Stimulated activated CD8-positive, alpha-beta memory T cell treated with anti-CD3 and anti-CD28 coated beads, Interleukin-2, amount 100 ng/mL, for 1 hour (primary cell): ENCODE data around the gene HDAC8.
"Not testable (repeated sequence)": the region's sequence is repeated elsewhere in the genome, so short reads cannot be mapped to it uniquely, and the experiment has no call there.

Experiments used
- DNase-seq, 2 donors: peaks; one replicate each; pipeline ENCODE4 v3.0.0-alpha.2; 2020; ENCODE audit warnings: low read depth in 2 of 2

The HDAC8 gene

DNA sequence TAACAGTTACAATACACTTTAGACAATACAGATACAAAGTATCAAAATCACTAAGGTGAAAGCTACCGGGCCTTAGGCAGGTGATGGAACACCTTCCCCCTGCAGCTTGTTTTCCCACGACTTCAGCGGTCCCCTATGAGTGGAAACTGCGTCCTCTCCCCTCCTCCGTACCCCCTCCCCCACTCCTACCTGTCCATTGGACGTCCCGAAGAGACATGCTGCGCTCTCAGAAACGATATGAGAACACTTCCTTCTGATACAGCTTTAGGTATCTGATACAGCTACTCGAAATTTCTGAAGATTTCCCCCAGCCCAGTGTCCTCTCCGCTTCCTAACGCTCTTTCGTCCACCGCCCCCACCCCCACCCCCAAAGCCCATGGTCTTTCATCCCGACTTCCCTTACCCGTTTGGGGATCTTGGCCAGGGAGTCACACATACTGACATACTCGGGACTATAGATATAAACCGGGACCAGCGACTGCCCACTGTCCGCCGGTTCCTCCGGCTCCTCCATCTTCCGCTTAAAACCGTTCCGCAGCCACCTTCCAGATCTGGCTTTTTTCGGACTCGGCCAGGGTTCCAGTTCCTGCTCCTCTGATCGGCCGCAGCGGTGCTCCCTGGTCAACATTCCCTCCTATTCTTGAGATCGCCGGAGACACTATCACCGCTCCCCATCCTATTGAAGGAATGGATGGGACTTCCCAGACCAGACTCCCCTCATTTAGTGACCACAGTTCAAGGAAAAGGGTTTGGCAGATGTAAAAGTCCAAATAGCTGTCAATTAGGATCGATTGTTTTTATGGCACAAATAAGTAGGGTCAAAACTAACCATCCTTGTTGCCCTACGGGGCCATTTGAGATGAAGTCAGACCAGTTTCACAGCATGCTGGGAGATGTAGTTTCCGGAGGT lies at the start of gene HDAC8:
HDAC8 (minus strand) TSS at position 596 of the 910 bp plus-strand sequence; CDS start at position 514, 82 bp downstream.
- DNase-seq: no peak

DNA sequence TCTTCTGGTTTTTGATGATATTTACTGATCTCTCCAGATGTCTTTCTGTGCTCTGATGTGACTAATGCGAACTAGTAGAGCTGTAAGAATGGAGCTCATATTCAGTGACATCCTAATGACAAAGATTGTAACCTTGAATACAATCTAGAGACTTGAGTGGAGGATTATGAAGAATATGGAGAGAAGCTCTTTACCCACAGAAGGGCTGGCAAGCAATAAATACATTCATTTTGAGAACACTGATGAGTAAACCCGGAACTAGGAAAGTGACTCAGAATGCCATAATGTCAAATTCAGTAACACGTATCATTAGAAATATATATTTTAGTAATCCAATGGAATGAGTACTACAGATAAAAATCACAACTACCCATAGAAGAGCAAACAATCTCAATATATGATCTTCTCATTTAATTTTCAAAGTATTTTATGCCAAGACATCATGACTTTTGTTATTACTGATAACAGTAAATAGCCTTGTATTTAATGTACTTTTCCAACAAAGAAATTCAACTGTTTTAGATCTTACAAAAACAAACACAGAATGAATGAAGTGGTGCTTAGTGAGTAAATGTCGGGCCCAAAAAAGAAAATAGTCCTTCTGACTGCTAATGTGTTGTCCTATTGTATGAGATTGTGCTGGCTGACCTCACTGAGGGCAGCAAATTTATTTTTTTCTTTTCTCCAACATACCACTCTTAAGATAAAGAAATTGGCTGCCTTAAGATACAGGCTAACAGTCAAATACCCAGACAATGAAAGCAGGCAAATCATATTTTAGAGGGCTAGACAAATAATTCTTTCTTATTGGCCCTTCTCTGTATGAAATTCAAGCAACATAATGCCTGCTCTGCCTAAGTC lies 49.2 kb upstream of the HDAC8 start:
- no peak for DNase-seq

DNA sequence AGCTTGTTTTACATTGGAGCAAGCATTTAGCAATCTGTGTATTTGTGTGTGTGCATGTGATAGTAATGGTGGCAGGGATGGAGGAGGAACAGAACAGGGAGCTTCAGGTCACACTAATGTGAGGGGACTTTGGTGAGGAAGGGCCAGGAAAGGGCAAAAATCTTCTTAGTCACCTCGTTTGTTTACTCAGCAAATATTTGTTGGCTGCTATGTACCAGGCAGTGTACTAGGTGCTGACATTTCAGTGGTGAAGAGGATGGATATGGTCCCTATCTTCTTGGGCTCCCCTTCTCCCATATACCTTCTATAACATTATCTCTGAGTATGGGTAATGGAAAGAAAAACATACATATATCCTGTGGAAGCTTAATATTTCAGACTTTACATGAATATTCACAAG lies 48.5 kb upstream of the HDAC8 start:
- DNase-seq: no peak

DNA sequence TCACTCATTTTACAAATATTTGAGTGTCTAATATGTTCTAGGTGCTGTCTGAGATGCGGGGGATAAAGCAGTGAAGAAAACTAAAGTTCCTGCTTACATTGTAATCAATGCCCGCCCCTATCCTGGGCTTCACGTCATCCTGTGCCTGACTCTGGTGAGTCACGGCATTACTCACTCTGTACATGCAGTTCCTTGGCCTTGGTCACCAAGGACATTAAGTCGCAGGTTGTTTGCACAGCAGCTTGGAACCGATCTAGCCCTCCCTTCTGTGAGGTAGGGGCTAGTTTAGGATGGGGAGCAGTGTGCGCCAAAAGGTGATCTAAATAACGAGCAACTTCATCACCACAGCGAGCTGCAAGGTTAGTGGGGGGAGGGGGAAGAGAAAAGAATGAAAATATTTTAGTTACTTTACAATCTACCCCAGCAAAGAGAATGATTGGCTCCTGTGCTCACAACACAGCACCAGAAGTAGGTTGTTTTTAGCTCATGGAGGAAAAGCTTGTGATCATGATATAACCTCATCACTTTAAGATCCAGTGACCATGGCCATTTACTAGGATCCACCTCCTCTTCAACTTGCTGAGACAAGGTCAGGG lies 48.0 kb upstream of the HDAC8 start:
- DNase-seq: no peak

DNA sequence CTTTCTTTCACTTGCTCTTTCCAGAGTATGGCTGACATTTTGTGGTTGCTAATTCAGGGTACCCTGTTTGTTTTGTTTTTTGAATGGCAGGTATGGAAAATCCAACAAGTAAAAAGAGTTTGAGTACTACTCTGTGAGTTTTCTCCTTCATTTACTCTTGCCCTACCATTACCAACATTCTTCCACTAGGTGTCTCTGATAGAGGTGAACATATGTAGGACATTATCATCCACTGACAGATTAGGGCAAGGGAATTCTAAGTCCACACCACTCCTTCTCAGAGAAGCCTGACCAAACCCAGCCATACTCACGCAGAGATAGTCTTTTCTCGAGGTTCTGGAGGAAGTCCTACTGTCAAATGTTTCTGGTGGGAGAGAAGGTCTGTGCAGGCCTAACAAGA lies 36.7 kb upstream of the HDAC8 start:
- DNase-seq: no peak

DNA sequence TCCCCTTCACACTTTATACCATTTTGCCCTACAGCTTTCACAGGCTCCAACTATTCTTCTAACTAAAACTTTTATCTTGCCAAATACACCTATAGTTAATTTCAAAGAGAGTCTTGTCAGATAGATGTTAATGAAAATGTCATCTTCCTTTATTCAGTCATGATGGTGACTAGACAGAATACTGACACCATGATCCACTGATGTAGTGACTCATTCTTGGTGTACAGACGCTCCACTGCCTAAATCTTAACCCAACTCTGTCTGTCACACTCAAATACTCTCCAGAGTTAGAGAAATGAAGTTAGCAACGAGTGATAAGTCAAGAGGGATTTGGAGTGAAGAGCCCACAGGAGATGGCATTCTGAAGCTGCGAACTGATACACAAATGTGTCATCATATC lies 32.1 kb upstream of the HDAC8 start:
- no peak for DNase-seq

DNA sequence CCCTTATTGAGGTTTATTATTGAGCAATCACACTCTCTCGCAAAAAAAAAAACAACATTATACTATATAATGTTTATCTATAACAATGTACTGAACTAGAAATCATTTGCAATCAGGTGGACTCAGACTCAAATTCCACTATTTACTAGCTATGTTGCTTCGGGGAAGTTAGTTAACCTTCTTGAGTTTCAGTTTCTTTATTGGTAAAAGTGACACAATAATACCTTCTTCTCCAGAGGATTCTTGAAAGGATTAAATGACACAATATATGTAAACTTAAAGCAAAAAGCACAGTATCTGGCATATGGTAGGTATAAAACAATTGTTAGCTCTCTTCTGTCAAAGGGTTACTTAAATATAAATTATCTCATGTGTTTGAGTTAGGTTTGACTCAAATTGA lies 31.5 kb upstream of the HDAC8 start:
- no peak for DNase-seq

DNA sequence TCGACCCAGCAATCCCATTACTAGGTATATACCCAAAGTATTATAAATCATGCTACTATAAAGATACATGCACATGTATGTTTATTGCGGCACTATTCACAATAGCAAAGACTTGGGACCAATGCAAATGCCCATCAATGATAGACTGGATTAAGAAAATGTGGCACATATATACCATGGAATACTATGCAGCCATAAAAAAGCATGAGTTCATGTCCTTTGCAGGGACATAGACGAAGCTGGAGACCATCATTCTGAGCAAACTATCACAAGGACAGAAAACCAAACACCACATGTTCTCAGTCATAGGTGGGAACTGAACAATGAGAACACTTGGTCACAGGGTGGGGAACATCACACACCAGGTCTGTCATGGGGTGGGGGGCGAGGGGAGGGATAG lies 18.4 kb upstream of the HDAC8 start:
- not testable (repeated sequence) for DNase-seq

DNA sequence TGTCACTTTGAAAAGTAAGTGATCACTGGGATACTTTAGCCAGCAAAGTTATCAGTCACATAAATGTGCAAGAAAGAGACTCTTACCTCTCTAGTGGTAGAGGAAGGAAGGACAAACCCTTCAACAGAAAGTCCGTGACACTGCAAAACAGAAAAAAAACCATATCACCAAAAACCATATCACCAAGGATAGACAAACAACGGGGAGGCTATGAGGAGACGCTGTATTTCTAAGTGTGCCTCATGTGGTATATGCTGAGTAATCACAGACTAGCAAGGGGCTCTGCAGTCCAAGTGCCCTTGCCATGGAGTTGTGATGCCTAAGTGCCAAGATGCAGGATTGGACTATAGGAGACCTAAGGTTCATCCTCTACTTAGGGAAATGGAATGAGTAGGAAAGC lies 11.5 kb upstream of the HDAC8 start:
- DNase-seq: no peak

DNA sequence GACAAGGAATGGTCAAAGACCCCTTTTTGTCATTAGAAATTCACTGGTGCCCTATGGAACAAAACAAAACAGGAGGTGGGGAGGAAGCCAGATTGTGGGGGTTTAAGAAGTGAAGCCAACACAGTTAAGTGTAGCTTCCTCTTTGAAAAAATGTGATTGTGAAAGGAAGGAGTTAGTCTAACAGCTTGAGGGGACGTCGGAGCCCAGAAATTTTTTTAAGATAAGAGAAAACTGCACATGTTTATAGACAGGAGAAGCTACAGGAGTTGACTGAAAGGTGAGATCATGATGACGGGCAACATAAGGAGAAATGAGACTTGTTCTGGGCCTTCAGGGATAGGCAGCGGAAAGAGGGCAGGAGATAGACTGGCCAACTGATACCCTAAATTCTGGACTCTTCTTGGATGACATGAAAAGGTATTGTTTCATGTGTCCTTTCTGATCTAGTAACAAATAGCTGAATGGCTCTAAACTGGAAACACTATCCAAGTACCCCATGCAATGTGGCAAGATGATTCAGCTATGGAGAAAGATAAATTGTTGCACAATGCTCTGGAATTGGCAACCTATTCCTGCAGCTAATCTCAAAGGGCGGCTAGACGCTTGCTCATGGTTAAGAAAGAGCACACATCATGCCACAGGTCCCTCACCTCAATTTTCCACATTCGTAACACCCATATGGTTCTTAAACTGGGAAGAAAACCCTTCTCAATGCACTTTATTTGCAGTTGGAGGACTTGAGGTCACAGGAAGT lies 3.7 kb upstream of the HDAC8 start:
- no peak for DNase-seq

DNA sequence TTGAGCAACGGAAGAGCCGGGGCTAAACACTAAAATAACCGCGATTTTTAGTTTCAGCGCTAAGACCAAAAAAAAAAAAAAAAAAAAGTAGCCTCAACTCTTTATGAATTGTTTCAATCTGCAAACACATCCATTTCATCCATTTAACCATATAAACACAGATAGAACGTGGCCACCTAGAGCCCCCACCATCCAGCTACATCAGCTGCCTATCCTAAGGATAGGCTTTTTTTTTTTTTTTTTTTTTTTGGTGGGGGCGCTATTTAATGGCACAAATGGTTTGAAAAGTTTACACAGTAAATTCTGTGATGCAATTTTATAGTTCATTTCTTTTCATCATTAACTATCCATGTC lies 492 bp upstream of the HDAC8 start:
- no peak for DNase-seq

DNA sequence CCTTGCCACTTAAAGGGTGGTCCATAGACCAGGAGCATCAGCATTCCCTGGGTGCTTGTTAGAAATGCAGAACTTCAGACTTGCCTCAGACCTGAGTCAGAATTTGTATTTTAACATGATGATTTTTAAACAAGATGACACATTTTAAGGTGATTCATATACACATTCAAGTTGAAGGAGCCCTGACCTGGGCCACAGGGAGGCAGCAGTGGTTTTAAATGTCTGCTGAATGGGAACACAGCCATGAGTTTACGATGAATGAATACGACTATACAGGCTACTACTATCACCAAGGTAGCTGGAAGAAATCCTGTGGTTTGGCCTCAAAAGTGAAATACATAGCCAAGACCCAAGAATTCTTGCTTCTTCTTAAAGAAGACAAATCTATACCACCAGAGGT lies 2.9 kb downstream of the HDAC8 start:
- no peak for DNase-seq

DNA sequence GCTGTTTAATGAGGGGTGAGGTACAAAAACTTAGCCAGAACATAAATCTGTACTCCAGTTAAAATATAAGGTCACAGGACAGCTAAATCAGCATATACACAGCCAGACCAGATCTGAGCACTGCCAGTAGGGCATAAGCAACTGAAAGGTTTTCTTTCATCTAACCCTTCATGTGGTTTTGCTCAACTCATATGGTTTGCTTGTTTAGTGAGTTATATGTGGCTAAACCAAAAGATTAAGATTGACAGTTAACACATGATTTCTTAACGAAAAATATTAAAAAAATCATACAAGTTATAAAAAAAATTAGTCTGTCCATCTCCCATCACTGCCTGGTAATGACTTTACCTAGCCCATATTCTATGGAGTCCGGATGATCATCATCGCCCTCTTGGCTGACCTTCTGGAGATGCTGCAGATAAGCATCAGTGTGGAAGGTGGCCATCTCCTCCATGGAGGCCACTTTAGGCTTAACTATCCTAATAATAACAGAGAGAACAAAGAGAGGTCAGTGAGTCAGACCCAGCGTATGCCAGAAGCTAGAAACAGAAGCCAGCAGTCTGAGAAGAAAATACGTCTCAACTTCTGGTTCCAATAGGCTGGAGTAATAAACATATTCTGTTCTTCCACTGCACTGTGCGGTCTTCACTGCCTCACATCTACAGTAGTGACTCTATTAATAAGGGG lies 4.1 kb downstream of the HDAC8 start:
- no peak for DNase-seq

DNA sequence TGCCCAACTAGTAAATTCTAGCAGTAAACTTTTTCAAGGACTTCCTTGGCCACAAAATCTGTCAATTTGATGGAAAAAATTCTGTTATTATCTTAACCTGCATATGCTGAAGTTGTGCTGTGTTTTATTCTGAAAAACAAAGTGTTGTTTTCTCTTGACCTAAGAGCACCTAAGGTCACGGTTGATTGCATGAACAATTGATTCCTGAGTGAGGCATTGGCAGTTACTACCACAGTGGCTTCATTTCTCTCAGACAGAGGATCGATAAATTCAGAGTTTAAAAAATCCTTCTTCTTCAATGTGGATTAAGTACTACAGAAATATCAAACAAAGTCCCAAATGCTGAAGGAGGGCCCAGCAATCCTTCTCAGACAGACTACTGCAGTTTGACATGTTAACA lies 6.2 kb downstream of the HDAC8 start:
- no peak for DNase-seq

DNA sequence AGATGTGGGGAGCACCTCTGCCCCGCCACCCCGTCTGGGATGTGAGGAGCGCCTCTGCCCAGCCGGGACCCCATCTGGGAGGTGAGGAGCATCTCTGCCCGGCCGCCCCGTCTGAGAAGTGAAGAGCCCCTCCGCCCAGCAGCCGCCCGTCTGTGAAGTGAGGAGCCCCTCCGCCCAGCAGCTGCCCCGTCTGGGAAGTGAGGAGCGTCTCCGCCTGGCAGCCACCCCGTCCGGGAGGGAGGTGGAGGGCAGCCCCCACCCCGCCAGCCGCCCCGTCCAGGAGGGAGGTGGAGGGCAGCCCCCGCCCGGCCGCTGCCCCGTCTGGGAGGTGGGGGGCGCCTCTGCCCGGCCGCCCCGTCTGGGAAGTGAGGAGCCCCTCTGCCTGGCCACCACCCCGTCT lies 13.0 kb downstream of the HDAC8 start:
- DNase-seq: not testable (repeated sequence)

DNA sequence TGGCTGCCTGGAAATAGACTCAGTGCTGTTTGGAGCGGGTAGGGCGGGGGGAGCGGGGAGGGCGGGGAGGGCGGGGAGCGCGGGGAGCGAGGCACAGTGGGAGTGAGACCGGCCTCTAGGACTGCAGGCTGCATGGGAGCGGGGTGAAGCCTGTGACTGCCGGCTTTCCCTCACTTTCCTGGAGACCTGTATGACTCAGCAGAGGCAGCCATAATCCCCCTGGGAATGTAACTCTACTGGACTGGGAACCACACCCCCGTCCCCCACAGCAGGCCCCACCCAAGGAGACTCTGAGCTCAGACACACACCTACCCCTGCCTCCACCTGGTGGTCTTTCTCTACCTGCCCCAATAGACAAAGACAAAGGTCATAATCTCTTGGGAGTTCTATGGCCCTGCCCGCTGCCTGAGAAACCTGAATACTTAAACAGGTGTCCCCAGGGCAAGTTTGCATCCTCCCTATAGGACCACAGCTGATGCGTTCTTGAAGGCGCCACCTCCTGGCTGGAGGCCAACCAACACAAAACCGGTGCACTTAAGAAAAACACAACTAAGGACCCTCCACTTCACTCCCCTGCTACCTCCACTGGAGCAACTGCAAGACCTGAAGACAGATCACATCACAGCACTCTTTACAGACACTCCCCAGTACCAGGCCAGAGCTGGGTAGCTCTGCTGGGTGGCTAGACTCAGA lies 18.0 kb downstream of the HDAC8 start:
- DNase-seq: no peak

DNA sequence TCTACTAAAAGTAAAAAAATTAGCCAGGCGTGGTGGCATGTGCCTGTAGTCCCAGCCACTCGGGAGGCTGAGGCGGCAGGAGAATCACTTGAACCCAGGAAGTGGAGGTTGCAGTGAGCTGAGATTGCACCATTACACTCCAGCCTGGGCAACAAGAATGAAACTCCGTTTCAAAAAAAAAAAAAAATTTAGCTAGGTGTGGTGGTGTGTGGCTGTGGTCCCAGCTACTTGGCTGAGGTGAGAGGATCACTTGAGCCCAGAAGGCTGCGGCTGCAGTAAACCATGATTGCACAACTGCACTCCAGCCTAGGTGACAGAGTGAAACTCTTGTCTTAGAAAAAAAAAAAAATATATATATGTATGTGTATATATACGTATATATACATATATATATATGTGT lies 20.2 kb downstream of the HDAC8 start:
- DNase-seq: not testable (repeated sequence)

DNA sequence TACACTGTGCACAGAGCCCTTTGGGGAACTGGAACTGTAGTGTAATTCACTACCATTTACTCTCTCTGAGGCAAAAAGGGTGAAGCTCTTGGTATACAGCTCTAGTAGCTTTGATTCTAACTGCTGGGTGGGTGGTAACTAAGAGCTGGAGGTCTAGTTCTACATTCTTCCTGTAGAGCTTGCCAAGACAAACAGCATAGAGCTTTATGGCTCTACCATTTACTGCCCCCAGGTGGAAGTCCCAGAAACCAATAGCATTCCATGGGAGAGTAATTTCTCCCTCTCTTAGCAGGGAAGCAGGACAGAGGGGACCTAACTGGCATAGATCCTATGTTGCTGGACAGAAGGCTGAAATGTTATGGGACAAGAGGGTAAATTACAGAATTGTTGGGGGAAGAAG lies 26.7 kb downstream of the HDAC8 start:
- no peak for DNase-seq

DNA sequence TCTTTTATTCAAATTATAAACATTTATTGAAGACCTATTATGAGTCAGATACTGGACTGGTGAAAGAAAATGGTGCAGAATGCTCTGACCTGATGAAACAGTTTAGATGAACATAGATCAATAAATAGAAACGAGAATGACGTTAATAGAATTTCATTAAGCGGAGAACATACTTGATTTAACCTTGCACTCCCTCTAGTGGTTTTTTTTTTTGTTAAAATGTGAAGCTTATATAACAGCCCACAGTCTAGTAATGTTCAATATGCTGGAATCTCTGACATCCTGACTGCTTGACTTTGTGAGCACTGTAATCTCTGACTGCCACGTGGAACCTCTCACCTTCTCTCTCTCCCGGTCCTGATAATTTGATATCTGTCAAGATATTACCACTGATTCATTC lies 32.3 kb downstream of the HDAC8 start:
- no peak for DNase-seq

DNA sequence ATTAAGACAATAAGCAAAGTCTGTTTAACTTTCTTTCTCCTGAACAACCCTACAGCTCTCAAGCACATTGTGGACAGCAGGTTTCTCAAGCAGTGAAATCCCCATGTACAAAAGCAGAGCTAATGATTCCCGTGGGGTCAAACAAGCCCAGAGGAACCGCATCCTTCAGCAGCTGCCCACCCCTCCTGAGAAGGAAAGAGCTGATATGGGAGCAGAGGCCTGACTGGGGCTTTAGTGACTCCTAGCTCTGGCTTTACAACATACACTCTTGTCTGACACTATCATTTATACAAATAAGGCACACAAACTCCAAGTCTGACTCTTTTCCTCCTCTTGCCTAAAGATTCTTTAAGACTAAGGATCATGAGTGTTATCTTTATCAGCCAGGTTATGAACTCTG lies 32.8 kb downstream of the HDAC8 start:
- no peak for DNase-seq

DNA sequence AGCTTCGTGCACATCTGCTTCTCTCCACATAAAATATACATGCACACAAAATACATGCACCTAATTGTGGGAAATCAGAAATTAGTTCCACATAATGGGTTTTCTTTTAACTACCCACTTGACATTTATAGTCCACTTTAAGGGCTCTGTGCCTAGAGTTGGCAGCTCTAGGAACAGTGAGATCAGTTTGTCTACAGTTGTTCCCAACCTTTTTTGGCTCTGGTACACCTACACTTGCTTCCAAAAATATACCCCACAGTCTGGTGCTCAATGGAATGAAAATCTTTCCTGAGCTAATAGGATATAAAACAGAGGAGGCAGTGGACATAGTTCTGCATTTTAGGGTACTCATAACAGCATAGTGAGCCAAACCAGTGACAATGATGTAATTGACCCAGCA lies 36.1 kb downstream of the HDAC8 start:
- DNase-seq: no peak
